ENCODE data around the gene ID3.
A peak's percentile ranks its signal among the peaks of the same experiment; 100 is the strongest.

ID3 gene, protein sequence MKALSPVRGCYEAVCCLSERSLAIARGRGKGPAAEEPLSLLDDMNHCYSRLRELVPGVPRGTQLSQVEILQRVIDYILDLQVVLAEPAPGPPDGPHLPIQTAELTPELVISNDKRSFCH

DNA sequence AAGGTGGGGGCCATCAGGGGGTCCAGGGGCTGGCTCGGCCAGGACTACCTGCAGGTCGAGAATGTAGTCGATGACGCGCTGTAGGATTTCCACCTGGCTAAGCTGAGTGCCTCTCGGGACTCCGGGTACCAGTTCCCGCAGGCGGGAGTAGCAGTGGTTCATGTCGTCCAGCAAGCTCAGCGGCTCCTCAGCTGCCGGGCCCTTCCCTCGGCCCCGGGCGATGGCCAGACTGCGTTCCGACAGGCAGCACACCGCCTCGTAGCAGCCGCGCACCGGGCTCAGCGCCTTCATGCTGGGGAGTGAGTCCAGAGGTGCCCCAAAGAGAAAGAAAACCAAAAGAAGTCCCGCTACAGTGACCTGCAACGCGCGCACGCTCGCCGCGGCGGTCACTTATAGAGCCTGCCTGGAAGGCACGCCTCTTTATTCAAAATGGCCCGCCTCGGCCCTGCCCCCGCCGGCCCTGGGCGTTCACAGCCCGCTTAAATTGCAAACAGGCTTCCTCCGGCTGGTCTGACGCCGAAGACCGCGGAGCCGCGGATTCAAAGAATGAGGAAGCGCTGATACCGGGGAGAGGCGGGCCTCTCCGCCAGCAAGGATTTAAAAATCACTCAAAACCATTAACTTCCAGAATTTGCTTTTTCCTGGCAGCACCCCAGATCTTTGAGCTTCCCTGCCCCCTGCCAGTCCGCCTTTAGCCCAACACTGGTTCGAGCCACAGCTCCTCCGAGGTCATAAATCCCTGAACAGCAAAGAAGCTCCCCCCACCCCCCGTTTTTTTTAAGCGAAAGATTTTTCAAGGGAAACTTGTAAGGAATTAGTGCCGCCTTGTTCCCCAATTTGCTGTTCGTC is at the start of gene ID3:
TSS of gene ID3 (minus strand) at position 366 of the 849 bp plus-strand sequence. CDS start at position 291, 75 bp downstream.
- FAIRE-seq (peak; percentile 83), DNase-seq (ENCODE audit: low spot score) (peak; percentile 93)

DNA sequence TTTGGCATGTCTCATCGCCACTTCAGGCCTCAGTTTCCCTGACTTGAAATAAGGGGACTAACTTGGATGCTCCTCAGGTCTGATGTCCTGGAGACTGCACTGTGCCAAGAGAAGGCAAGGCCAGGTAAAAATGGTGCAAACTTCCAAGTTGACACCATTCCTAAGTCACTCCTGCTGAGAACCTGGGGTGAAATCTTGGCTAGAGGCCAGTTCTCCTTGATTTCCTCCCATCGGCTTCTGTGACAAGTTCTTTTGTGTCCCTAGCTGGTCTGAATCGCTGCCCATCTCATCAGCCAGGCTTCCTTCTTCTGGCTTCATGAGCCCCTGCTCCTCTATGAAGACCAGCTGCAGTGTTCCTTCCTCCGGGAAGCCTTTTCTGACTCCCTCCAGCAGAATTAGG is 48.6 kb upstream of the ID3 start:
- no peak for DNase-seq (ENCODE audit: low spot score)
- no peak for FAIRE-seq

DNA sequence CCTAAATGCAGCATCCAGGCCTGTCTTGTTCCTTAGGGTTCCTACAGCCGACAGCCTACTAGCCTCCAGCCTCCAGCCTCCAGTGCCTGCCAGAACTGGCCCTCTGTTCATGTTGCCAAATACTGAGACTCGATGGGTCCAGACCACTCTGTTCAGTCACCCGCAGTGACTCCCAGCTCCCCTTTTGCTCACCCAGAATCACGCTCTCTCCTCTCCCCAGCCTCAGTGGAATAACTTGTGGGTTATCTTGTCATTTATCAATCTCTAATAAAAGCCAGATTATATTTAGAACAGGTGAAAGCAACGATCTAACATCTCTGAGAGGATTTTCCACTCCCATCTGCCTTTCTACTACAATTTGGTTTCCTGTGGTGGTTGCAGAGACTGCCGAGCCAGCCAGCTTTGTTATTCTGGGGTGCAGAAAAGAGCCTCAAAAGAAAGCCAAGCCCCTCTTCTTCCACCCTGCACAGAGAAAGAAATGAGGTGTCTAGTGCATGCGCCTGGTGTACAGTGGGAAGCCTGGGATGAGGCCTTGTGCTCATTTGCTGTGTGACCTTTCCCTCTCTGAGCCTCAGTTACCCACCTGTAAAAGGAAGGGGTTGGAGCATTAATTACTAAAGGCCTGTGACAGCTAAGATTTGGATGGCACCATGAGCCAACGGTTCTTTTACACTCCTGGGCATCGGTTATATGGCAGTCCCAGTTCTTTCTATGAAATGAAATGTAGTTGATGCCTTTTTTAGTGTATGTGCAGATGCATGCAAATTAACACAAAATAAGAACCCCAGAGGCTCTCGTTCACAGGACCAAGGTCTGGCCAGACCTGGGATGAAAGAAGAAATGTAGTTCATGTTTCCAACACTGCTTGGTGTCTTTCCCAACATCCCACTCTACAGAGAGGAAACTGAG is 42.9 kb upstream of the ID3 start:
- DNase-seq (ENCODE audit: low spot score), result no peak
- FAIRE-seq, result no peak

DNA sequence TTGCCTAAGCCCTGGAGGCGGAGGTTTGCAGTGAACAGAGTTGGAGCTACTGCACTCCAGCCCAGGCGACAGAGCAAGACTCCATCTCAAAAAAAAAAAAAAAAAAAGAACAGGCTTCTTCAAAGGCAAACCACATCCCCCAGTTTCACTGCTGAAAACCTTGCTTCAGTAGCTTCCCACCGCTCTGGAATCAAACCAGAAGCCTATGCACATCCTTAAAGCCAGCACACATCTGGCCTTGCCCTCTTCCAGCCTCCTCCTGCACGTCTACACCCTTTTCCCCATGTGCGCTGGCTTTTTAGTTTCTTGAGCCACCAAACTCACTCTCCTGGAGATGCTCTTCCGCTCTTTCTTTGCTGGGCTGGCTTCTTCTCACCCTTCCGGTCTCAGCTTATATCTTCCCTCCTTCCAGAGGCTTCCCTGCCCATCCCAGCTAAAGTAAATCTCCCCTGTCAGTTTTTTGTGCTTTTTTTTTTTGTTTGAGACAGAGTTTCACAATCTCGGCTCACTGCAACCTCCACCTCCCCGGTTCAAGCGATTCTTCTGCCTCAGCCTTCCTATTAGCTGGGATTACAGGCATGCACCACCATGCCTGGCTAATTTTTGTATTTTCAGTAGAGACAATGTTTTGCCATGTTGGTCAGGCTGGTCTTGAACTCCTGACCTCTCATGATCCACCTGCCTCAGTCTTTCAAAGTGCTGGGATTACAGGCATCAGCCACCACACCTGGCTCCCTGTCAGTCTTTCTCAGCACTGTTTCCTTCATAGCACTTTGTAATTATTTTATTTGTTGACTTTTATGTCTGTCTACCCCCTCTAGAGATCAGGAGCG is 42.0 kb upstream of the ID3 start:
- DNase-seq (ENCODE audit: low spot score), result no peak
- FAIRE-seq, result no peak

DNA sequence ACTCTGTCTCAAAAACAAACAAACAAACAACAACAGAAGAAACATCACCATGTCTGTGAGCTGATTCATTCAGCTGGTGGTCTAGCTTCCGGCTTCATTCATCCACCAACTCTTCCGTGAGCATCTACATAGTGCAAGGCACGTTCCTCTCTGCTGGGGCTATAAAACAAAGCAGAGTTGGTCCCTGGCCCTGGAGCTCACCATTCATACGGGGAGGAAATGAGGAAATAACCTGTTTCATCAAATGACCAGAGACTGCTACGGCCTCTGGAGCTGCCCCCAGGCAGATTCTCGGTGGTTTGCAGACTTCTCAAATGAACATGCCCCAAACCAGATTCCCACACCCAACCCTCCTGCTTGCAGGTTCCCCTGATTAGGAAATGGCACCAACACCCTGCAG is 41.0 kb upstream of the ID3 start:
- no peak for FAIRE-seq
- DNase-seq (ENCODE audit: low spot score), result no peak

- FAIRE-seq (no peak), DNase-seq (ENCODE audit: low spot score) (no peak)
Observed at GRCh38 chr1:23599125-23599524, 39.8 kb upstream of the ID3 start.

GRCh38 chr1:23598424-23598823 is 39.1 kb upstream of the ID3 start:
- FAIRE-seq, result no peak
- DNase-seq (ENCODE audit: low spot score), result no peak

DNA sequence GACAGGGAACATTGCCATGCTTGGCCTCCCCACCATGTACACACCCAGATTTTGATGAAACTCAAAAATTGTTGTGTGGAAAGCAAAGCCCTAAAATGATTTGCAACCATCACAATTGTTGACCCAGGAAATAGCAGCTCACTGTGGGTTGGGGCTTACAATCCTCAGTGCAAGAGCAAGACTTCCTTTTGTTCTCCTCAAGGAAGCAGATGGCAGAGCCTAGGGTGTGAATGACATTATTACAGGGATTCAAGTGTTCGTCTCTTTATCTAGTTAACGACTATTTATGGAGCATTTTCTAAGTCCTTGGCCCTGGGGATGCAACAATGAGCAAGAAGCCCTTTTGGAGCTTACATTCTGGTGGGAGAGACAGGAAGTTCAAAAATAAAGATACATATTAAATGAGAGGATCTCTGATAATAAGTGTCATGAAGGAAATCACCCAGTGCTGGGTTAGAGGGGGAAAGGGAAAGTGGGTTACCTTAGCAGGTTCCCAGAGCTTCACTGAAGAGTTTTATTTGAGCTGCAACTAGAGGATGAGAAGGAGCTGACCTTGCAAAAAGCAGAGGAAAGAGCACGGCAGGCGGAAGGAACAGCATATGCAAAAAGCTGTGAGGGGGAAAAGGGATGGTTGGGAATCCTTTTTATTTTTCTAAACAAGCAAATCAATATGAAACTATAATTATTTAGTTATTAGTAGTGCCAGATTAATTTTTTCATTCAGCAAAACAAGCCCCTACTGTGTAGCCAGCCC is 38.5 kb upstream of the ID3 start:
- FAIRE-seq (no peak), DNase-seq (ENCODE audit: low spot score) (no peak)

- DNase-seq (ENCODE audit: low spot score), result no peak
- no peak for FAIRE-seq
Observed at GRCh38 chr1:23596382-23597358, 37.4 kb upstream of the ID3 start.

DNA sequence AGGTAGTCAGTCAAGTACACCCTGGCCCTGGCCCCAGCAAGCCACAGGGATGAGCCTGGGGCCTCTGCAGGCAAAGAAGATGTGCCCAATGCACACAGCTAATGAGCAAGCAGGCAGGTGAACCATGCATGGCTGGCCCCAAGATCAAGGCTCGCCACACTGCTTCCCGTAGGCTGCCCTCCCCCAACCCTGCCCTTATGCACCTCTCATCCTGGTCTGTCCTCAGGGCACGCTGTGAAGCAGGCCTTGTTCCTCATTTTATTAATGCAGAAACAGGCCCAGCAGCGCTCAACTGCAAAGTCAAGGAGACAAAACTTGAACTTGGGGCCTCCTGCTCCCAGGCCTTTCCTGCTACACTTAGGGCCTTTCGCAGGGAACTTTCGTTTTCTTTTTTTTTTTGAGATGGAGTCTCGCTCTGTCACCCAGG is 35.6 kb upstream of the ID3 start:
- FAIRE-seq (no peak), DNase-seq (ENCODE audit: low spot score) (no peak)

GRCh38 chr1:23594149-23594907 is 35.0 kb upstream of the ID3 start:
- no peak for FAIRE-seq
- DNase-seq (ENCODE audit: low spot score), result no peak

GRCh38 chr1:23593556-23594148 is 34.4 kb upstream of the ID3 start:
- DNase-seq (ENCODE audit: low spot score), result no peak
- no peak for FAIRE-seq

- DNase-seq (ENCODE audit: low spot score) (no peak), FAIRE-seq (no peak)
Observed at GRCh38 chr1:23593042-23593521, 33.8 kb upstream of the ID3 start.

DNA sequence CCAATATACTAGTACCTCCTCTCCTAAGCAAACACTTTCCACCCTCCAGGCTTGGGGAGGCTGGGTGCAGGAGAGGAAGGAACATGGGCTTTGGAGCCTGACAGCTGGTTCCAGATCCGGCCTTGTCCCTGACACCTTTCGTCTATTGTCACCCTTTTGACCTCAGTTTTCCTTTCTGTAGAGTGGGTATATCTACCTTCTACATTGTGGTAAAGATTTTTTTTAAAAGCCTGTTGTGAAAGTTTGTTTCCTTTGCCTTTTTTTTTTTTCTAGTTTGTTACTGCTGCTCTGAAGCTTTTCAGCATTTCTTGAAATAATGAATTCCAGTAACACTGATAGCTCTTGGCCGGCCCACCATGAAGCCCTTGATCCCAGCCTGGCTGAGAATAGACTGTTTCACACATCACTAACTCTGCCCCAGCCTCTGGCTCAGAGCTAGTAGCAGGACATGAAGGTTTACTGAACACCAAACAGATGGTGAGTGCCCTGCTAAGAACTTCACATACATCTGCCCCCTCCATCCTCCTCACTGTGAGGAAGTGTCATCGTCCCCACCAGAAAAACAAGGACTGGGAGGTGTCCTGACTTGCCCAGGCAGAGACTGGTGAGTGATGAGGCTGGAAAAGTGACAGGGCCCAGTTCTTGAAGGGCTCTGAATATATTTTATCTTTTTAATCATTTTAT is 33.0 kb upstream of the ID3 start:
- DNase-seq (ENCODE audit: low spot score), result peak; percentile 24
- no peak for FAIRE-seq

GRCh38 chr1:23591460-23592208 is 32.3 kb upstream of the ID3 start:
- FAIRE-seq, result no peak

DNA sequence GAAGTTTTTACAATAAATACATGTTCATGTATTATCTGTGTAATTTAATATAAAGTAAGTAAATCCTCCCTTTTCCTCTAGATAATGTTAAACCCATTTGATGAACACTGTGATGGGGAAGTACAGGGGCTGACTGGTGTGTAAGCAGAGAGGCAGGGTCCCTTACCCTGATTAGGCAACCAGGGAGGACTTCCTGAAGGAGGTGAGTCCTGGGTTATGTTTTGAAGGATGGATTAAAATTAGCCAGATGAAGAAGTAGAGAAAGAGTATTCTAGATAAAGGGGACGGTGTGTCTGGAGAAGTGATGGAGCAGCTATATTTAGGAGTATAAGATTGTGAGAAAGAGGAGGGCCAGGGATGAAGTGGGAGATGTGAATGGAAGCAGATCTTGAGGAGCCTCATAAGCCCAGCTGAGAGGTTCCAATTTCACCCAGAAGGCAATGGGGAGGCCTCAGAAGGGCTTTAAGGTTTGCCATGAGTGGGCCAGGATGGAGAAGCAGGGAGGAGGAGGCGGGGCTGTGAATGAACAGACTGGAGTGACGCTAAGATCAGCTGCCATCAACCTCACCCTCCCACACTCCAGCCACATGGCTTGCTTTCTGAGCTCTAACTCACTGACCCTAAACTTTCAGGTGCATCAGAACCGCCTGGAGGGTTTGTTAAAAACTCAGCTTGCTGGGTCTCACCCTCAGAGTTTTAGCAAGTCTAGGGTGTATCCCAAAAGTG is 30.9 kb upstream of the ID3 start:
- no peak for DNase-seq (ENCODE audit: low spot score)
- no peak for FAIRE-seq

More at GRCh38 chr1:23591460-23592208, 32.3 kb upstream of the ID3 start:
- DNase-seq (ENCODE audit: low spot score), result no peak

Measured in RCC 7860 (cell line).